ENCODE data around the gene PHOX2A.

PHOX2A gene

GRCh38 chr11:72249961-72250360 is 6.0 kb upstream of the PHOX2A start:
- no peak for DNase-seq (ENCODE audit: low read depth, low spot score)

GRCh38 chr11:72247584-72247983 is 3.6 kb upstream of the PHOX2A start:
- DNase-seq (ENCODE audit: low read depth, low spot score) = no peak

GRCh38 chr11:72245263-72245816 is 1.4 kb upstream of the PHOX2A start:
- DNase-seq (ENCODE audit: low read depth, low spot score) = no peak

- DNase-seq (ENCODE audit: low read depth, low spot score) = no peak
Observed at GRCh38 chr11:72244361-72245262, 636 bp upstream of the PHOX2A start.

- DNase-seq (ENCODE audit: low read depth, low spot score) = no peak
Observed at GRCh38 chr11:72243173-72244059, 560 bp downstream of the PHOX2A start.

- no peak for DNase-seq (ENCODE audit: low read depth, low spot score)
Observed at GRCh38 chr11:72242141-72242540, 1.8 kb downstream of the PHOX2A start.

GRCh38 chr11:72241291-72241781 is 2.6 kb downstream of the PHOX2A start:
- DNase-seq (ENCODE audit: low read depth, low spot score) = no peak

- no peak for DNase-seq (ENCODE audit: low read depth, low spot score)
Observed at GRCh38 chr11:72240461-72241290, 3.3 kb downstream of the PHOX2A start.

- DNase-seq (ENCODE audit: low read depth, low spot score) = no peak
Observed at GRCh38 chr11:72239849-72240460, 4.0 kb downstream of the PHOX2A start.

GRCh38 chr11:72239313-72239848 is 4.6 kb downstream of the PHOX2A start:
- no peak for DNase-seq (ENCODE audit: low read depth, low spot score)

- no peak for DNase-seq (ENCODE audit: low read depth, low spot score)
Observed at GRCh38 chr11:72238492-72239312, 5.3 kb downstream of the PHOX2A start.

GRCh38 chr11:72238040-72238450 is 5.9 kb downstream of the PHOX2A start:
- no peak for DNase-seq (ENCODE audit: low read depth, low spot score)

GRCh38 chr11:72237112-72237931 is 6.7 kb downstream of the PHOX2A start:
- no peak for DNase-seq (ENCODE audit: low read depth, low spot score)

GRCh38 chr11:72236774-72237111 is 7.2 kb downstream of the PHOX2A start:
- no peak for DNase-seq (ENCODE audit: low read depth, low spot score)

- no peak for DNase-seq (ENCODE audit: low read depth, low spot score)
Observed at GRCh38 chr11:72236083-72236697, 7.8 kb downstream of the PHOX2A start.

- no peak for DNase-seq (ENCODE audit: low read depth, low spot score)
Observed at GRCh38 chr11:72235351-72236057, 8.5 kb downstream of the PHOX2A start.

- DNase-seq (ENCODE audit: low read depth, low spot score) = no peak
Observed at GRCh38 chr11:72234920-72235319, 9.1 kb downstream of the PHOX2A start.

GRCh38 chr11:72234514-72234830 is 9.5 kb downstream of the PHOX2A start:
- DNase-seq (ENCODE audit: low read depth, low spot score) = no peak
